SK-N-SH (cell line): Measurements from ENCODE around the gene SERPINE1.

ENCODE experiments used
- CTCF ChIP-seq: fragments of 200-600 bp; sonication (generic); IDR thresholded peaks from 2 replicates; pipeline ENCODE4 v1.6.1; 2017; ENCODE audit warnings: antibody characterized with exemption, mild to moderate bottlenecking, moderate library complexity
- POLR2AphosphoS5 ChIP-seq: IDR thresholded peaks from 2 replicates; pipeline ENCODE4 v1.6.1; 2012; ENCODE audit warnings: low read depth, low read length
- RXRA ChIP-seq: IDR thresholded peaks from 2 replicates; pipeline ENCODE4 v1.4.0; 2012; ENCODE audit warnings: low read depth, mild to moderate bottlenecking, borderline replicate concordance

- TF ChIP-seq CTCF, result no peak
- no peak for TF ChIP-seq RXRA
- peak; percentile 37; the same call in 1 of the 2 replicates for TF ChIP-seq POLR2AphosphoS5
Observed at GRCh38 chr7:101163279-101164070, 36.6 kb downstream of the SERPINE1 start.
